ENCODE measurements around the gene ADAMTS10. TPM values are rescaled to one million over a fixed set of nuclear protein-coding genes. Genes with fewer than 3 reads are reported as not detected.

Gene ADAMTS10
- total and polyA plus RNA-seq, 2 of the 13 experiments (the other 11 are each of a cell fraction or from before 2014, with no cell fraction given) = 0.49 to 1.7 TPM

GRCh38 chr19:8657869-8658268 lies 47.4 kb upstream of the ADAMTS10 start:
- no peaks in the 10 kb centered on the region for H3K79me2 ChIP-seq (ENCODE audit: insufficient read depth, low read length)
- DNase-seq (ENCODE audit: low spot score) (no peak), FAIRE-seq (no peak), ATAC-seq (no peak)
- POLR2A ChIA-PET = interaction anchor here (0.5 kb wide), 1 partner anchor 34 kb away, joined by 3 read pairs; no protein-coding TSS in a partner anchor
- no peak overlapping the region for H2AFZ ChIP-seq (ENCODE audit: low read length)
- no peak overlapping the region for H3K4me3 ChIP-seq (replicated peaks in 1 of 3; ENCODE audit: insufficient read depth in 1 of 3, low read depth in 2 of 3, low read length in 3 of 3)
- no peak overlapping the region for H3K27ac ChIP-seq (ENCODE audit: extremely low read length, insufficient read depth, low read length)
- CTCF ChIA-PET (ENCODE audit: low intra/inter-chr PET ratio, low total read pairs) = no interaction called here
- H4K20me1 ChIP-seq (ENCODE audit: insufficient read depth, low read length) = no peaks in the 10 kb centered on the region
- H3K4me2 ChIP-seq (ENCODE audit: low read depth, low read length) = no peak overlapping the region
- in situ Hi-C loops (cut with HindIII; ENCODE audit: extremely low pct_ligation_motif_present, low pct_unique_long_range_greater_than_20kb) (loop anchor here (5.0 to 25.0 kb wide), 2 partner anchors 34 to 429 kb away; partner anchors contain the start of gene OR1M1), intact Hi-C loops (cut with micrococcal nuclease; ENCODE audit: unreplicated experiment) (no loop called here)
- no TSS peak for BruUV-seq (replicated peaks)
- H3K36me3 ChIP-seq (replicated peaks in 1 of 2; ENCODE audit: control insufficient read depth in 1 of 2, insufficient read depth in 2 of 2, low read length in 2 of 2) = no peaks in the 10 kb centered on the region
- H3K9ac ChIP-seq (ENCODE audit: insufficient read depth, low read depth, low read length) = no peak overlapping the region
- 29% methylated on average over 4 of the region's 5 CpGs for WGBS (ENCODE audit: low lambda C conversion rate)
- TF ChIP-seq ZNF230 (CRISPR knock-in tag; IDR thresholded peaks at IDR 0.05) = no peak
- TF ChIP-seq HNF4A (CRISPR knock-in tag; IDR thresholded peaks at IDR 0.05) = no peak
- no peak for TF ChIP-seq TBL1XR1 (IDR thresholded peaks at IDR 0.05; ENCODE audit: borderline replicate concordance, low read length, partially characterized antibody)
- TF ChIP-seq KAT8 (CRISPR knock-in tag; IDR thresholded peaks at IDR 0.05) = no peak
- no peak for TF ChIP-seq ZNF468 (CRISPR knock-in tag; IDR thresholded peaks at IDR 0.05)
- TF ChIP-seq SRSF4 (IDR thresholded peaks at IDR 0.05; ENCODE audit: low read depth, low read length, poor library complexity, severe bottlenecking) = no peak
- TF ChIP-seq ZNF768 (CRISPR knock-in tag; IDR thresholded peaks at IDR 0.05) = peak; percentile 69; the same call in 1 of the 2 replicates
- TF ChIP-seq MAX (IDR thresholded peaks at IDR 0.05) = no peak
- no peaks in the 10 kb centered on the region for H3K9me3 ChIP-seq (ENCODE audit: low read length)
- H3K4me1 ChIP-seq (ENCODE audit: insufficient read depth, low read length) = 0 out of 2 replicates have a peak, but pooled peaks cover 5% of the 10 kb centered on the region
- H3K27me3 ChIP-seq (ENCODE audit: control insufficient read depth in 1 of 2, insufficient read depth in 2 of 2, low read length in 2 of 2) = peaks cover 0 to 40% of the 10 kb centered on the region in 2 experiments; a peak in 4 of 5 replicates

- ATAC-seq (peak; percentile 35), FAIRE-seq (no peak), DNase-seq (ENCODE audit: low spot score) (no peak)
- Histone ChIP-seq H4K20me1 (ENCODE audit: insufficient read depth, low read length) (no peaks in the 10 kb centered on the region), H3K79me2 (ENCODE audit: insufficient read depth, low read length) (no peaks in the 10 kb centered on the region), H3K4me1 (ENCODE audit: insufficient read depth, low read length) (0 out of 2 replicates have a peak, but pooled peaks cover 5% of the 10 kb centered on the region), H3K4me3 (replicated peaks in 1 of 3; ENCODE audit: insufficient read depth in 1 of 3, low read depth in 2 of 3, low read length in 3 of 3) (no peak overlapping the region), H3K9me3 (ENCODE audit: low read length) (no peaks in the 10 kb centered on the region), H3K36me3 (replicated peaks in 1 of 2; ENCODE audit: control insufficient read depth in 1 of 2, insufficient read depth in 2 of 2, low read length in 2 of 2) (no peaks in the 10 kb centered on the region), H2AFZ (ENCODE audit: low read length) (no peak overlapping the region), H3K27ac (ENCODE audit: extremely low read length, insufficient read depth, low read length) (no peak overlapping the region), H3K27me3 (ENCODE audit: control insufficient read depth in 1 of 2, insufficient read depth in 2 of 2, low read length in 2 of 2) (peaks cover 0 to 40% of the 10 kb centered on the region in 2 experiments; a peak in 3 of 5 replicates), H3K4me2 (ENCODE audit: low read depth, low read length) (no peak overlapping the region), H3K9ac (ENCODE audit: insufficient read depth, low read depth, low read length) (no peak overlapping the region)
- WGBS (ENCODE audit: low lambda C conversion rate) = 100% methylated on average over 1 of the region's 12 CpGs
- BruUV-seq (replicated peaks) = no TSS peak
- CTCF ChIA-PET (ENCODE audit: low intra/inter-chr PET ratio, low total read pairs) = interaction anchor here (1.3 to 1.9 kb wide), 2 partner anchors 39 to 424 kb away, joined by 10 to 26 read pairs; no protein-coding TSS in a partner anchor
- in situ Hi-C loops (cut with HindIII; ENCODE audit: extremely low pct_ligation_motif_present, low pct_unique_long_range_greater_than_20kb) = loop anchor here (5.0 to 25.0 kb wide), 2 partner anchors 37 to 432 kb away; partner anchors contain the start of gene OR1M1
- POLR2A ChIA-PET = no interaction called here
- intact Hi-C loops (cut with micrococcal nuclease; ENCODE audit: unreplicated experiment) = no loop called here
- TF ChIP-seq JUND (CRISPR knock-in tag; IDR thresholded peaks at IDR 0.05) (no peak), TCF12 (IDR thresholded peaks at IDR 0.05) (no peak), TCF12 (CRISPR knock-in tag; IDR thresholded peaks at IDR 0.05) (no peak), ZFAT (CRISPR knock-in tag; conservative IDR thresholded peaks at IDR 0.05) (no peak), HES4 (CRISPR knock-in tag; IDR thresholded peaks at IDR 0.05; ENCODE audit: borderline replicate concordance) (no peak), HCFC1 (IDR thresholded peaks at IDR 0.05; ENCODE audit: low read depth, low read length) (no peak), ZNF704 (CRISPR knock-in tag; IDR thresholded peaks at IDR 0.05; ENCODE audit: borderline replicate concordance) (no peak), USF2 (IDR thresholded peaks at IDR 0.05; ENCODE audit: low read depth, low read length) (no peak), USF2 (CRISPR knock-in tag; IDR thresholded peaks at IDR 0.05; ENCODE audit: borderline replicate concordance) (no peak)
Observed at GRCh38 chr19:8655340-8655709, 44.8 kb upstream of the ADAMTS10 start.

All from HepG2 (cell line).